Mononuclear cell (primary cell): ENCODE data around the gene DEPP1. TPM values are rescaled to one million over a fixed set of nuclear protein-coding genes. Genes with fewer than 3 reads are reported as not detected.
"Not testable (repeated sequence)": the region's sequence is repeated elsewhere in the genome, so short reads cannot be mapped to it uniquely, and the experiment has no call there.

Experiments used
- H3K27me3 ChIP-seq: 2 replicates; pipeline ENCODE4 v1.6.0; 2011; ENCODE audit warnings: low read length, control low read depth; ENCODE audit not compliant: insufficient read depth
- H3K4me1 ChIP-seq: 2 replicates; pipeline ENCODE4 v1.5.1; 2011; ENCODE audit warnings: mild to moderate bottlenecking, low read length, control low read depth; ENCODE audit not compliant: insufficient read depth
- H3K4me3 ChIP-seq: 2 replicates; pipeline ENCODE4 v1.5.1; 2011; ENCODE audit warnings: mild to moderate bottlenecking, low read length, moderate library complexity
- H3K9me3 ChIP-seq: 2 replicates; pipeline ENCODE4 v1.5.1; 2011; ENCODE audit warnings: low read depth, mild to moderate bottlenecking, control low read depth, low read length
- total RNA-seq: library from RNA; depleted of rRNA; stranded (reverse); fragments of >200 nt; gene quantifications from one replicate; pipeline ENCODE4 v1.2.3, GENCODE V29; 2012

The DEPP1 gene
- 0.21 TPM for total RNA-seq

- Histone ChIP-seq H3K27me3 (no peaks in the 10 kb centered on the region), H3K9me3 (no peaks in the 10 kb centered on the region)
Observed at GRCh38 chr10:44978570-44979280, at the start of gene DEPP1. Gene DEPP1 (minus strand): TSS chr10:44978809. CDS start chr10:44978030, 779 bp downstream.

GRCh38 chr10:45023426-45023825, 44.8 kb upstream of the DEPP1 start:
- H3K9me3 ChIP-seq, result peaks cover 4% of the 10 kb centered on the region
- no peak overlapping the region for H3K4me3 ChIP-seq

More at GRCh38 chr10:44978570-44979280, at the start of gene DEPP1:
- H3K4me1 ChIP-seq, result peaks cover 32% of the 10 kb centered on the region
- no peak within 1 kb of the TSS for H3K4me3 ChIP-seq

GRCh38 chr10:45015590-45015989, 37.0 kb upstream of the DEPP1 start:
- H3K27me3 ChIP-seq, result no peaks in the 10 kb centered on the region
- no peak overlapping the region for H3K4me3 ChIP-seq
- H3K9me3 ChIP-seq, result no peaks in the 10 kb centered on the region
- H3K4me1 ChIP-seq, result no peaks in the 10 kb centered on the region

More at GRCh38 chr10:45023426-45023825, 44.8 kb upstream of the DEPP1 start:
- no peaks in the 10 kb centered on the region for H3K27me3 ChIP-seq
- no peaks in the 10 kb centered on the region for H3K4me1 ChIP-seq

GRCh38 chr10:45014557-45014956, 35.9 kb upstream of the DEPP1 start:
- H3K4me3 ChIP-seq, H3K4me1 ChIP-seq, H3K9me3 ChIP-seq, H3K27me3 ChIP-seq: not testable (repeated sequence)

GRCh38 chr10:45008524-45009161, 30.0 kb upstream of the DEPP1 start:
- H3K4me1 ChIP-seq, result peaks cover 7% of the 10 kb centered on the region
- H3K4me3 ChIP-seq, result no peak overlapping the region
- no peaks in the 10 kb centered on the region for H3K9me3 ChIP-seq
- H3K27me3 ChIP-seq, result no peaks in the 10 kb centered on the region

- H3K4me1 ChIP-seq, result peaks cover 9% of the 10 kb centered on the region
- H3K4me3 ChIP-seq, result no peak overlapping the region
- H3K9me3 ChIP-seq, result no peaks in the 10 kb centered on the region
- H3K27me3 ChIP-seq, result no peaks in the 10 kb centered on the region
Observed at GRCh38 chr10:45006276-45007030, 27.8 kb upstream of the DEPP1 start.

GRCh38 chr10:45005284-45005683, 26.7 kb upstream of the DEPP1 start:
- H3K9me3 ChIP-seq, result no peaks in the 10 kb centered on the region
- no peak overlapping the region for H3K4me3 ChIP-seq
- peaks cover 15% of the 10 kb centered on the region for H3K4me1 ChIP-seq
- H3K27me3 ChIP-seq, result no peaks in the 10 kb centered on the region

GRCh38 chr10:45004661-45005060, 26.1 kb upstream of the DEPP1 start:
- Histone ChIP-seq H3K4me3 (no peak overlapping the region), H3K27me3 (no peaks in the 10 kb centered on the region), H3K9me3 (no peaks in the 10 kb centered on the region), H3K4me1 (peaks cover 20% of the 10 kb centered on the region)

GRCh38 chr10:45003432-45004000, 24.9 kb upstream of the DEPP1 start:
- Histone ChIP-seq H3K4me1 (peaks cover 20% of the 10 kb centered on the region), H3K4me3 (no peak overlapping the region), H3K9me3 (no peaks in the 10 kb centered on the region), H3K27me3 (no peaks in the 10 kb centered on the region)

GRCh38 chr10:45001381-45002148, 23.0 kb upstream of the DEPP1 start:
- Histone ChIP-seq H3K4me1 (peaks cover 22% of the 10 kb centered on the region), H3K4me3 (peak overlapping the region; percentile 53), H3K27me3 (no peaks in the 10 kb centered on the region), H3K9me3 (no peaks in the 10 kb centered on the region)

GRCh38 chr10:45000752-45001380, 22.3 kb upstream of the DEPP1 start, which contains the start of gene ZNF22:
Gene ZNF22 (plus strand): TSS chr10:45000923. CDS start chr10:45003369, 2,446 bp downstream.
- no peaks in the 10 kb centered on the region for H3K9me3 ChIP-seq
- peak within 1 kb of the TSS; percentile 53 for H3K4me3 ChIP-seq
- H3K27me3 ChIP-seq, result no peaks in the 10 kb centered on the region
- peaks cover 25% of the 10 kb centered on the region for H3K4me1 ChIP-seq

GRCh38 chr10:45000138-45000751, 21.6 kb upstream of the DEPP1 start:
- Histone ChIP-seq H3K27me3 (no peaks in the 10 kb centered on the region), H3K4me1 (peaks cover 28% of the 10 kb centered on the region), H3K4me3 (peak overlapping the region; percentile 53)

GRCh38 chr10:44998146-44998631, 19.6 kb upstream of the DEPP1 start:
- Histone ChIP-seq H3K9me3 (no peaks in the 10 kb centered on the region), H3K27me3 (no peaks in the 10 kb centered on the region), H3K4me1 (peaks cover 32% of the 10 kb centered on the region), H3K4me3 (no peak overlapping the region)

More at GRCh38 chr10:45000138-45000751, 21.6 kb upstream of the DEPP1 start:
- H3K9me3 ChIP-seq, result no peaks in the 10 kb centered on the region
